NCI-H1694 treated with DMSO at 0.1 percent for 48 hours (cell line): Measurements from ENCODE around the gene LUC7L2.
"Not testable (repeated sequence)": the region's sequence is repeated elsewhere in the genome, so short reads cannot be mapped to it uniquely, and the experiment has no call there.

Experiments used
- DNase-seq: peaks from one replicate; lab custom pipeline; 2025; lab: John Stamatoyannopoulos, UW

The LUC7L2 gene

GRCh38 chr7:139451638-139452037, 91.9 kb downstream of the LUC7L2 start:
- no peak for DNase-seq

GRCh38 chr7:139452958-139453672, 93.4 kb downstream of the LUC7L2 start:
- no peak for DNase-seq

- DNase-seq: no peak
Measured at GRCh38 chr7:139453673-139454321, 94.1 kb downstream of the LUC7L2 start.

DNA sequence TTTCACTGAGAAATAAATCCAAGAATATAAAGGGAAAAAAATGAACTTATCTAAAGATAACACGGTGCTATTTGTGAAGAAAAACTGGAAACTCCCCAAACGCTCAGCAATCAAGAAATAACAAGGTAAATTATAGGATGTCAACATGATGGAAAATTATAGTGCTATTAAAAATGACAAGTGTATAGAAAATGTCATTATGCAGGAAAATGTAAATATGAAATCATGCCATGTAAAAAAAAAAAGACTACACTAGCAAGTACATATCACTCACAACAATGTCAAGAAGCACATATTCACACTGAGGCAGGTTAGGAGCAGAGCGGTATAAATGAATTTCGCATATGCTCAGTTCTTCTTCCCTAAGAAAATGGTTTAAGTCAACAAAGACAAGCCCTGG, 96.1 kb downstream of the LUC7L2 start:
- no peak for DNase-seq

DNA sequence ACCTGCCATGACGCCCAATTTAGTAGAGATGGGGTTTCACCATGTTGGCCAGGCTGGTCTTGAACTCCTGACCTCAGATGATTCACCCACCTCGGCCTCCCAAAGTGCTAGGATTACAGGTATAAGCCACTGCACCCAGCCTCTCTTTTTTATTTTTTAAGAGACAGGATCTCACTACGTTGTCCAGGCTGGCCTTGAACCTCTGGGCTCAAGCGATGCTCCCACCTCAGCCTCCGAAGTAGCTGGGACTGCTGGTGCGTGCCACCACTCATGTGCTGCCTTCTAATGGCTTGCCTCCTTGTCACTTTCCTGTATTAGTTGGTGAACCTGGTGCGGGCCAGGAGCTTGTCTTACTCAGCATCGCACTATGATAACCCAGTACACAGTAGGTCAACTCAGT, 96.8 kb downstream of the LUC7L2 start:
- no peak for DNase-seq

GRCh38 chr7:139457153-139457946, 97.7 kb downstream of the LUC7L2 start:
- no peak for DNase-seq

- not testable (repeated sequence) for DNase-seq
Measured at GRCh38 chr7:139463421-139463820, 103.7 kb downstream of the LUC7L2 start.

DNA sequence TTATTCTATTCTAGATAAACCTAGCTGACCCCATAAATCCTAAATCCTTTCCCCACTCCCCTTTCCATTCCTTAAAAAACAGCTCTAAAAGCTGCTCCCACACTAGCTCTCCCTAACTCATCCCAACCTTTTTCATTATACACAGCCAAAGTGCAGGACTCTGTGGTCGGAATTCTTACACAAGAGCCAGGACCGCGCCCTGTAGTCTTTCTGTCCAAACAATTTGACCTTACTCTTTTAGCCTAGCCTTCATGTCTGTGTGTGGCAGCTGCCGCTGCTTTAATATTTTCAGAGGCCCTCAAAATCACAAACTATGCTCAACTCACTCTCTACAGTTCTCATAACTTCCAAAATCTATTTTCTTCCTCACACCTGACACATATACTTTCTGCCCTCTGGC, 104.8 kb downstream of the LUC7L2 start:
- DNase-seq: not testable (repeated sequence)

DNA sequence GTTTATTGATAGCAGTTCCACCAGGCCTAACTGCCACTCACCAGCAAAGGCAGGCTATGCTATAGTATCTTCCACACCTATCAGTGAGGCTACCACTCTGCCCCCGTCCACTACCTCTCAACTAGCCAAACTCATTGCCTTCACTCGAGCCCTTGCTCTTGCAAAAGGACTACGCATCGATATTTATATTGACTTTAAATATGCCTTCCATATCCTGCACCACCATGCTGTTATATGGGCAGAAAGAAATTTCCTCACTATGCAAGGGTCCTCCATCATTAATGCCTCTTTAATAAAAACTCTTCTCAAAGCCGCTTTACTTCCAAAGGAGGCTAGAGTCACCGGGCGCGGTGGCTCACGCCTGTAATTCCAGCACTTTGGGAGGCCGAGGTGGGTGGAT, 105.4 kb downstream of the LUC7L2 start:
- DNase-seq: not testable (repeated sequence)

DNA sequence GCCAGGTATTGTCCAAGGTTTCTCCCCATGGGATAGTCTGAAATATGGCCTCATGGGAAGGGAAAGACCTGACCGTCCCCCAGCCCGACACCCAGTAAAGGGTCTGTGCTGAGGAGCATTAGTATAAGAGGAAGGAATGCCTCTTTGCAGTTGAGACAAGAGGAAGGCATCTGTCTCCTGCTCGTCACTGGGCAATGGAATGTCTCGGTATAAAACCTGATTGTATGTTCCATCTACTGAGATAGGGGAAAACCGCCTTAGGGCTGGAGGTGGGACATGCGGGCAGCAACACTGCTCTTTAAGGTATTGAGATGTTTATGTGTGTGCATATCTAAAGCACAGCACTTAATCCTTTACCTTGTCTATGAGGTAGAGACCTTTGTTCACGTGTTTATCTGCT, 108.0 kb downstream of the LUC7L2 start:
- DNase-seq: not testable (repeated sequence)

DNA sequence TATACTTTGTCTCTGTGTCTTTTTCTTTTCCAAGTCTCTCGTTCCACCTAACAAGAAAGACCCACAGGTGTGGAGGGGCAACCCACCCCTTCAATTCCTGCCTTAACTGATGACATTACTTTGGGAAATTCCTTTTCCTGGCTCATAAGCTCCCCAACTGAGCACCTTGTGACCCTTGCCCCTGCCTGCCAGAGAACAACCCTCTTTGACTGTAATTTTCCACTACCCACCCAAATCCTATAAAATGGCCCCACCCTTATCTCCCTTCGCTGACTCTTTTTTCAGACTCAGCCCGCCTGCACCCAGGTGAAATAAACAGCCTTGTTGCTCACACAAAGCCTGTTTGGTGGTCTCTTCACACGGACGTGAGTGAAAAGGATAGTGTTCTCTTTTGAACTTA, 108.6 kb downstream of the LUC7L2 start:
- DNase-seq: not testable (repeated sequence)

GRCh38 chr7:139471740-139472353, 112.2 kb downstream of the LUC7L2 start:
- no peak for DNase-seq
